Caki2 (cell line): Measurements from ENCODE around the gene EML3. TPM values are rescaled to one million over a fixed set of nuclear protein-coding genes. Genes with fewer than 3 reads are reported as not detected.
"Not testable (repeated sequence)": the region's sequence is repeated elsewhere in the genome, so short reads cannot be mapped to it uniquely, and the experiment has no call there.

Source experiments
- DNase-seq: peaks from one replicate; pipeline ENCODE4 v3.0.0-alpha.2; 2015; ENCODE audit warnings: low read depth
- in situ Hi-C: cut with HindIII; loops from 2 replicates; pipeline ENCODE4 v1.10.0; 2016; ENCODE audit warnings: low sequenced_read_pairs, low pct_unique_long_range_greater_than_20kb, mixed read lengths
- total RNA-seq: library from RNA; depleted of rRNA; stranded (reverse); fragments of >200 nt; shearing (Covaris generic); gene quantifications from 2 replicates; pipeline ENCODE4 v1.2.3, GENCODE V29; 2014; ENCODE audit warnings: low replicate concordance

The EML3 gene
- total RNA-seq, 1 experiment from 2014 or later, result 16.1 TPM

DNA sequence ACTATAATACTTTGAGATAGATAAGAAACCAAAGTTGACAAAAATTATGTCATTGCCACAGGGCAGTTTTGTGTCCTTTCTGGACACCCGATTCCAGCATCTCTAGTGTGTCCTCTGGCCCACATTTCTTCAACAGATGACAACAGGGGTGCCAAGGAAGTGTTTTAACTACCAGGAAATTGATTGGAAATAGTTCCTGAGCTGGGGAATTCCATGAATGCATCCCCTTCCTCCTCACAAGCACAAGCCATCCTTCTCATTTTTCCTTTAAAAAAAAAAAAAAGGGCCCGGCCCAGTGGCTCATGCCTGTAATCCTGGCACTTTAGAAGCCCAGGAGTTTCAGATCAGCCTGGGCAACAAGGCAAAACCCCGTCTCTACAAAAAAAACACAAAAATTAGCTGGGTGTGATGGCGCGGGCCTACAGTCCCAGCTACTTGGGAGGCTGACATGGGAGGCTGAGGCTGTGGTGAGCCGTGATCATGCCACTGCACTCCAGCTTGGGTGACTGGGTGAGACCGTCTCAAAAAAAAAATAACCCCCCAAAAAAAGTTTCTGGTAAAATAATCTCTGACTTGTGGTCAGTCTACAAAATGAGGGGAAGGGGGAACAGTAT, 10.0 kb upstream of the EML3 start:
- DNase-seq, result no peak
- in situ Hi-C loops, result no loop called here

DNA sequence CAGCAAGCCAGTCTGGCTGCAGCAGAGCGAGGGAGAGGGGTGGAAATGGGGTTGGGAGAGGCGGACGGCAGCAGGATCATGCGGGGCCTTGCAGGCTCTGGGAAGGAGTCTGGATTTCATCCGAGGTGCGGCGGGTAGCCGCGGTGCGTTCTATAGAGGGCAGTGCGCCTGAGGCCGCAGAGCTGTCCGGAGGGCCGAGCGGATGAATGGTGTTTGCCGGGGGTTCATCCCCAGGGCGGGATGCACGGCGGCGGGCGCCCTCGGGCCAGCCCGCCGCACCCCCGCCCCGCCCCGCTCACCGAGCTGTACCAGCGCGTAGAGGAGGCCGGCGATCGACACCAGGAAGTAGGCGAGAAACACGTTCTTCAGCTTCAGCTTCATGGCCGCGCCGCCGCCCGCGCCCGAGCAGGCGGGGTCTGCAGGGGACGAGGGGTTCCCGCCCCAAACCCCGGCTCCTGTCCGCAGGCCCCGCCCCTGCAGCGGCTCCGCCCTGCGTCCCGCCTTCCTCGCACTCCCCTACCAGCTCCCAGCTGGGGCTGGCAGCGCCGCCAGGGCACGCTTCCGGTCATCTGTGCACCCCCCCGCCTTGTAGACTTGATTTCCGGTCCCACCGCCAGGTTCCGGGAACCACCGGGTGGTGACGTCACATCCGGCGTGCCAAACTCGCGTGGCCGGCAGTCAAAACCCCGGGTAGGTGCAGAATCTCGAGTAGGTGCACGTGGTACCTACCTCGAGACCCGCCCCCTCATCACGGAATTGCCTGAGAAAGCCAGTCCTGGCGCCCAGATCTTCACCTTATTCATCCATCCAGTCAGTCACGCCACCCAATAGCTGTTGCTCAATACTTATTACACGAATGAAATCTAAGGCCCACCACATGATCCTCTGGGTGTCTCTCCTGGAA, 9.2 kb upstream of the EML3 start, which contains the start of gene B3GAT3:
Gene B3GAT3 (minus strand): TSS at position 420 of the 904 bp plus-strand sequence. CDS start 39 bp downstream, at position 381.
- in situ Hi-C loops, result no loop called here
- peak; percentile 96 for DNase-seq

DNA sequence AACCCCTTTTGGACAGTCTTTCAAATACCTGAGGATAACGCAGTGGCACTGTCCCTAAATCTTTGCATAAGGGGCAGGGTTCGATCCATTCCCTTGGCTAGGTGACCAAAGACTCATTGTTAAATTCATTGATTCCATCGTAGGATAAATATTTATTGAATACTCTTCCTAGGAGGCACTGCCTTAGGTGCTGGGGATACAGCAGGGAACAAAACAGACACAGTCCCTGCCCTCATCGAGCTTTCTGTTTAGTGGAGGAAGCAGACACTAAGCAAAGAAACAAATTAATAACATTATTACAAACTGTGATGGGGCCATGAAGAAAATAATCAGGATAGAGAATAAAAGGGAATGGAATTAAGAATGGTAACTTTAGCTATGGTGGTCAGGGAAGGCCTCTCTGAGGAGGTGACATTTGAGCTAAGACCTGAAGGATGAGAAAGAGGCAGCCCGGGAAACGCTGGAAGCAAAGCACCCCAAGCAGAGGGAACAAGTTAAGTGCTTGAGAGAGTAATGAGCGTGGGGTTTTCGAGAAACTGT, 8.5 kb upstream of the EML3 start:
- in situ Hi-C loops, result no loop called here
- no peak for DNase-seq

GRCh38 chr11:62616957-62617356, 4.4 kb upstream of the EML3 start:
- DNase-seq, in situ Hi-C loops: not testable (repeated sequence)

DNA sequence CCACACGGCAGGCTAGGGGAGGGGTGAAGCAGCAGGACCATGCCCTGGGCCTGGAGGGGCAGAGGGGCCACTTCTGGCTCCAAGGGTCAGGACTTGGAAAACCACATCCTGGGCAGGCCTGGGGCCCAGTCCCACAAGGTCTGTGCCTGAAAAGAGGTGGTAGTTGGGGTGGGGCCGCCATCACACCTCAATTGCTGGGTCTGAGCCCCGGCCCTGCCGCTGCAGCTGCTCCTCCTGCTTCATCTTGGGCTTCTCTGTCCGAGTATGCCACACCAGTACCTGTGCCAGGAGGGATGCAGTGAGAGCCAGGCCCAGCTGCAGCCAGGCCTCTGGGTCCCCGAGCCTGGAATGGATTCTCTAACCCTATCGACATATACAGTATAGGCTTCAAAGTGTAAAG, 2.9 kb upstream of the EML3 start:
- in situ Hi-C loops, result no loop called here
- DNase-seq, result no peak

- in situ Hi-C loops, result no loop called here
- peak; percentile 52 for DNase-seq
Measured at GRCh38 chr11:62614275-62614674, 1.7 kb upstream of the EML3 start.

DNA sequence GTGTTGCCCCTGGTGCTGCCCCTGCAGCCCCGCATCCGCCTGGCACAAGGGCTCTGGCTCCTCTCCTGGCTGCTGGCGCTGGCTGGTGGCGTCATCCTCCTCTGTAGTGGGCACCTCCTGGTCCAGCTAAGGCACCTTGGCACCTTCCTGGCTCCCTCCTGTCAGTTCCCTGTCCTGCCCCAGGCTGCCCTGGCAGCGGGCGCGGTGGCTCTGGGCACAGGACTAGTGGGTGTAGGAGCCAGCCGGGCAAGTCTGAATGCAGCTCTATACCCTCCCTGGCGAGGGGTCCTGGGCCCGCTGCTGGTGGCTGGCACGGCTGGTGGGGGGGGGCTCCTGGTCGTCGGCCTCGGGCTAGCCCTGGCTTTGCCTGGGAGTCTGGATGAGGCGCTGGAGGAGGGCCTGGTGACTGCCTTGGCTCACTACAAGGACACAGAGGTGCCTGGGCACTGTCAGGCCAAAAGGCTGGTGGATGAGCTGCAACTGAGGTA, 760 bp upstream of the EML3 start:
- in situ Hi-C loops, result no loop called here

DNA sequence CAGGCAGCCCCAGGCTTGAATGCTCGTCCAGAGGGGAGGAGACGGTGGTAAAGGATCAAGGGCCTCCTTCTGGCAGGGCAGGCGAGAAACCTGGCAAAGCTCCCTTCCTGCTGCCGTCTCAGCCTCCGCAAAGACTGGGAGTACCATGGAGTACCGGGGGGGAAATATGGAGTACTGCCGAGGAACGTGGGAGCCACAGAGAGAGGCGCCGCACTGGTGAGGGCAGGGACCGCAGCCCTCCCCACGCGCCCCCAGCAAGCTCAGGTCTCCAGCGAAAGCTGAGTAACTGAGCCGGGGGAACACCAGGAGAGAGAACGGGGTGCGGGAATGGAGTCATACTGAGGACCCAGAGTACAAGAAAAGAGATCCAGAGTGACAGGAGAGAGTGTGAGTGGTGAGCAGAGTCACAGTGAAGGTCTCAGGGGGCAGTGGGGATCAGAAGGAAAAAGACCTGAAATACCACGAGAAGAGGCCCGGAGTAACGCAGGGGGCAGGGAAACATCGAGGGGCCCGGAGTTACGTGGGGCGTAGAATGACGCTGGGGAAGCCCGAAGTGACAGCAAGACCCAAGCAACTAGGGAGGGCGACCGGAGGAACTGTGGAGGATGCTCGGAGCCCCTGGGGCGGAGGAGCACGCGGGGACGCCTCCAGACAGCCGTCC, 740 bp downstream of the EML3 start:
- DNase-seq, result no peak
- in situ Hi-C loops, result no loop called here

More for the DNA sequence above, 760 bp upstream of the EML3 start:
- DNase-seq, result no peak

- in situ Hi-C loops, result no loop called here
- DNase-seq, result no peak
Measured at GRCh38 chr11:62610814-62611704, 1.5 kb downstream of the EML3 start.

GRCh38 chr11:62610403-62610802, 2.2 kb downstream of the EML3 start:
- in situ Hi-C loops, result no loop called here

GRCh38 chr11:62608776-62609175, 3.8 kb downstream of the EML3 start:
- in situ Hi-C loops, result no loop called here
- DNase-seq, result no peak

More at GRCh38 chr11:62610403-62610802, 2.2 kb downstream of the EML3 start:
- no peak for DNase-seq

DNA sequence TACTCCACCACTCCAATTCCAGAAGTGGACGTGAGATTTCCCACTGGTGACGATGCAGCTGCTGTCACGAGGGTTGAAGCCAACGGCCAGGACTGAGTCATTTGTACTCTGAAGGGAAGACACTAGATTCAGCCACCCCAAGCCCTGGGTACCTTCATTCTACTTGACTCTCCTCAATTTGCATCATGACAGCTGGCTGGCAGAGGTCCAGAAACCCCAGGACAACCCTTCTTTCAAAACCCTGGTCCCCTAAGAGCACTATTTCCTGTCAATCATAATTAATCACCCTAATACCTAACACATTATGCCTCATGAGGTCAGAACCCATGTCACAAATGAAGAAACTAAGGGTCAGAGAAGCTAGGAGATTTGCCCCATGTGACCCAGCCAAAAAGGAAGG, 4.9 kb downstream of the EML3 start:
- in situ Hi-C loops, result no loop called here
- no peak for DNase-seq

GRCh38 chr11:62605902-62606301, 6.7 kb downstream of the EML3 start:
- in situ Hi-C loops, result no loop called here
- no peak for DNase-seq

DNA sequence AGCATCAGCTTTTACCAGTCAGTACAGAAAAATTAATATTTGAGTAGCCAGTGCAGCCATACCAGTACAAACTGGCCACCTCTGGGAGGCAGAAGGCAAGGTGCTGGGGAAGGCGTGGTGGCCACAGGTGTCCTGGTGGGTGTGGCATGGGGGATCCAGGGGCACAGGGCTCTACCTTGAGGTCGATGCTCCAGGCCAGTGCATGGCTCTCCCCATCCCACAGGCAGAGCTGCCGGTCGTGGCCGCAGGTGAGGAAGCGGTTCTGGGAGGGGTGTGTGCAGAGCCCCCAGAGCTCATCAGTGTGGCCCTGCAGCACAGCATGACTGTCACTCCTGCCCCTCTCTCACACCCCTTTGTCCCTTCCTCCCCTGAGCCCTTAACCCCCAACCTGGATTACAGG, 7.1 kb downstream of the EML3 start:
- in situ Hi-C loops, result no loop called here
- DNase-seq, result no peak

- no peak for DNase-seq
- in situ Hi-C loops, result no loop called here
Measured at GRCh38 chr11:62604460-62605120, 8.0 kb downstream of the EML3 start.

- in situ Hi-C loops, result no loop called here
- no peak for DNase-seq
Measured at GRCh38 chr11:62603776-62604299, 8.7 kb downstream of the EML3 start.

DNA sequence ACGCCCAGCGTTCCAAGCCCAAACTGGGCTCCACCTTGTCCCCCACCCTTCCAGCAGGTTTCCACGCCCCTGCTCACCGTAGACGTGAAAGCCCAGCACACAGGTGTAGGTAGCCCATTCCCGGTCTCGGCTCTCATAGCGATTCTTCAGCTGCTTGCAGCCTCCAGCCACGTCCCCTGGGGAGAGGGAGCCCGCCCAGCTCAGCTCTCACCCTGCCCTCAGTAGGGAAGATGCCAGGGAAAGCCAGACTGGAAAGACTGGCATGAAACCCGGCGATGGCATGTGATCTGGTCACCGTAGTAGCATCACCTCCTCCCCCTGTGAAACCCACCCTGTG, 9.5 kb downstream of the EML3 start:
- no peak for DNase-seq
- in situ Hi-C loops, result no loop called here
